GM12891 (cell line): ENCODE data around the gene DCAF12.

Experiments used
- DNase-seq: peaks from one replicate; pipeline ENCODE4 v3.0.0; 2011; ENCODE audit warnings: low spot score; ENCODE audit not compliant: insufficient read length
- FAIRE-seq: peaks from 2 replicates; lab custom pipeline; 2011; peaks lifted over from hg19 to GRCh38; lab: Jason Lieb, UNC
- PAX5 ChIP-seq: IDR thresholded peaks from 2 replicates; pipeline ENCODE4 v1.6.1; 2011; ENCODE audit warnings: low read length, moderate library complexity, mild to moderate bottlenecking; ENCODE audit not compliant: insufficient read depth, severe bottlenecking
- POLR2A ChIP-seq: IDR thresholded peaks from 2 replicates; pipeline ENCODE4 v1.6.1; 2011; ENCODE audit warnings: low read depth, low read length, control low read depth
- POLR2AphosphoS5 ChIP-seq: IDR thresholded peaks from 2 replicates; pipeline ENCODE4 v1.6.1; 2011; ENCODE audit warnings: low read depth, low read length, control low read depth
- POU2F2 ChIP-seq: IDR thresholded peaks from 2 replicates; pipeline ENCODE4 v1.6.1; 2011; ENCODE audit warnings: low read depth, mild to moderate bottlenecking, control low read depth, low read length, moderate library complexity
- SPI1 ChIP-seq: IDR thresholded peaks from 2 replicates; pipeline ENCODE4 v1.6.1; 2011; ENCODE audit warnings: low read depth, low read length, control low read depth
- TAF1 ChIP-seq: IDR thresholded peaks from 2 replicates; pipeline ENCODE4 v1.6.1; 2011; ENCODE audit warnings: low read depth, low read length, control low read depth

The DCAF12 gene

GRCh38 chr9:34097865-34098264 lies 28.6 kb downstream of the DCAF12 start:
- DNase-seq (no peak), FAIRE-seq (no peak)
- no peak for TF ChIP-seq PAX5
- TF ChIP-seq POU2F2 = no peak
- no peak for TF ChIP-seq TAF1
- TF ChIP-seq POLR2AphosphoS5 = no peak
- no peak for TF ChIP-seq SPI1
- no peak for TF ChIP-seq POLR2A

- DNase-seq (no peak), FAIRE-seq (no peak)
- TF ChIP-seq PAX5 (no peak), SPI1 (no peak), POU2F2 (no peak), TAF1 (no peak), POLR2AphosphoS5 (no peak), POLR2A (no peak)
These were observed 29.7 kb downstream of the DCAF12 start for GRCh38 chr9:34096751-34097150.

- TF ChIP-seq POLR2A (no peak), PAX5 (no peak), TAF1 (no peak), POLR2AphosphoS5 (no peak), SPI1 (no peak), POU2F2 (no peak)
- no peak for DNase-seq
- FAIRE-seq = no peak
These were observed 32.9 kb downstream of the DCAF12 start for GRCh38 chr9:34093578-34093977.

DNA sequence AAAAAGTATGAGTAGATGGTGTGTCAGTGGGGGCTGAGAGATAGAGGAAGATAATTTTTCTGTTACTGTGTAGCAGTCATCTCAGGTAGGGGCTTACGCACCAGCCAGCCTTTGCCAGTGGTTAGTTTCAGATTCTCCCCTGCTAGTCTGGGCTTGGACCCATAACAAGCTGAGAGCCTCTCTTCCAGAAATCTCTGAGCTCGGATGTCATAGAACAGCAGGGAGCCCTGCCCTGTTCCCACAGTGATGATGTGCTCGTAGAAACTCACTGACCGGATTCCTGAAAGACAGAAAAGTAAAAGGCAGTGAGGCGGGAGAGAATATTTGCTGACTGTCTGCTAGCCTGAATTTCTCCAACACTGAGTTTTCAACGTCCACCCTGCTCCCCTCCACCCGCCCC lies 37.2 kb downstream of the DCAF12 start:
- DNase-seq (no peak), FAIRE-seq (no peak)
- no peak for TF ChIP-seq POLR2A
- no peak for TF ChIP-seq PAX5
- no peak for TF ChIP-seq TAF1
- no peak for TF ChIP-seq SPI1
- no peak for TF ChIP-seq POLR2AphosphoS5
- no peak for TF ChIP-seq POU2F2

GRCh38 chr9:34087370-34087769 lies 39.1 kb downstream of the DCAF12 start:
- TF ChIP-seq TAF1 = no peak
- no peak for TF ChIP-seq POLR2AphosphoS5
- peak; percentile 62; the same call in 1 of the 2 replicates for TF ChIP-seq SPI1
- TF ChIP-seq PAX5 = no peak
- TF ChIP-seq POLR2A = no peak
- no peak for TF ChIP-seq POU2F2
- DNase-seq (no peak), FAIRE-seq (no peak)

GRCh38 chr9:34086864-34087263 lies 39.6 kb downstream of the DCAF12 start:
- TF ChIP-seq POLR2A (no peak), SPI1 (no peak), POLR2AphosphoS5 (no peak), PAX5 (no peak), POU2F2 (no peak), TAF1 (no peak)
- DNase-seq (no peak), FAIRE-seq (peak; percentile 64)

GRCh38 chr9:34085581-34086500 lies 40.7 kb downstream of the DCAF12 start:
- TF ChIP-seq POLR2A (no peak), PAX5 (no peak), POU2F2 (no peak), POLR2AphosphoS5 (no peak), SPI1 (no peak), TAF1 (no peak)
- DNase-seq = no peak
- FAIRE-seq = no peak

DNA sequence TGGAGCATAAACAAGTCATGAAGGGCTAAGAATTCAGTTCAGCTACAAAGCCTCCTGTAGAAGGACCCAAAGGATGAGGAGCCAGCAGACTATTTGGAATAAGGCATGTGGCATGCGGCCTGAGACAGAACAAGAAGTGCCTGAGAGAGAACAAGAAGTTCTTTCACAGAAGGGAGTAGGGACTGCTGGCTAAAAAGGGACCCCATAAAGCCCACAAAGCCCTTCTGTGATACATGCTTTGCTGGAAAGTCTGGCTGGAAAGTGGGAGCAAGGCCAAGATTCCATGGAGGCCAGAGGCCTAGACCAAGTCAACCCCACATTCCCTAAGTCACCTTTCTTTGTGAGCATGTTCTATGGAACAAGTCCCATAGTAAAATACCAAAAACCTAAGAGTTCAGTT lies 41.9 kb downstream of the DCAF12 start:
- no peak for FAIRE-seq
- TF ChIP-seq POLR2A = no peak
- TF ChIP-seq POLR2AphosphoS5 = no peak
- TF ChIP-seq SPI1 = no peak
- TF ChIP-seq PAX5 = no peak
- no peak for TF ChIP-seq TAF1
- TF ChIP-seq POU2F2 = no peak
- no peak for DNase-seq

- FAIRE-seq (no peak), DNase-seq (no peak)
- no peak for TF ChIP-seq POLR2AphosphoS5
- TF ChIP-seq SPI1 = no peak
- TF ChIP-seq TAF1 = no peak
- no peak for TF ChIP-seq POLR2A
- no peak for TF ChIP-seq POU2F2
- no peak for TF ChIP-seq PAX5
These were observed 47.3 kb downstream of the DCAF12 start for GRCh38 chr9:34079181-34079580.
